GM19468 (cell line): ENCODE results near the gene ABCA9.
"Not testable (repeated sequence)": the region's sequence is repeated elsewhere in the genome, so short reads cannot be mapped to it uniquely, and the experiment has no call there.

ENCODE experiments used
- ATAC-seq: cut with Tn5 transposase; IDR thresholded peaks from one replicate; pipeline ENCODE4 v1.9.1; 2021; ENCODE audit warnings: mild to moderate bottlenecking, moderate library complexity, moderate number of reproducible peaks; ENCODE audit not compliant: unreplicated experiment; ENCODE audit errors: extremely low read depth

Gene ABCA9

GRCh38 chr17:69043098-69043734 lies 17.5 kb downstream of the ABCA9 start:
- no peak for ATAC-seq

- no peak for ATAC-seq
Measured at GRCh38 chr17:69042308-69042707, 18.4 kb downstream of the ABCA9 start.

- no peak for ATAC-seq
Measured at GRCh38 chr17:69031839-69032238, 28.9 kb downstream of the ABCA9 start.

GRCh38 chr17:69030169-69030568 lies 30.6 kb downstream of the ABCA9 start:
- no peak for ATAC-seq

- ATAC-seq, result no peak
Measured at GRCh38 chr17:69018687-69019086, 42.0 kb downstream of the ABCA9 start.

GRCh38 chr17:69018022-69018615 lies 42.6 kb downstream of the ABCA9 start:
- ATAC-seq, result no peak

- no peak for ATAC-seq
Measured at GRCh38 chr17:69015631-69016030, 45.1 kb downstream of the ABCA9 start.

- ATAC-seq, result no peak
Measured at GRCh38 chr17:69012895-69013805, 47.6 kb downstream of the ABCA9 start.

GRCh38 chr17:69009930-69010329 lies 50.8 kb downstream of the ABCA9 start:
- ATAC-seq, result no peak

GRCh38 chr17:69004759-69005158 lies 56.0 kb downstream of the ABCA9 start:
- not testable (repeated sequence) for ATAC-seq

- ATAC-seq, result not testable (repeated sequence)
Measured at GRCh38 chr17:68999743-69000142, 61.0 kb downstream of the ABCA9 start.

- no peak for ATAC-seq
Measured at GRCh38 chr17:68993112-68993511, 67.6 kb downstream of the ABCA9 start.

- no peak for ATAC-seq
Measured at GRCh38 chr17:68987966-68988365, 72.8 kb downstream of the ABCA9 start.

- no peak for ATAC-seq
Measured at GRCh38 chr17:68981288-68981687, 79.4 kb downstream of the ABCA9 start.

- no peak for ATAC-seq
Measured at GRCh38 chr17:68973098-68973846, 87.5 kb downstream of the ABCA9 start.

GRCh38 chr17:68972119-68972704 lies 88.5 kb downstream of the ABCA9 start:
- no peak for ATAC-seq

- no peak for ATAC-seq
Measured at GRCh38 chr17:68969101-68969500, 91.6 kb downstream of the ABCA9 start.

GRCh38 chr17:68963958-68964357 lies 96.8 kb downstream of the ABCA9 start:
- no peak for ATAC-seq

GRCh38 chr17:68961214-68961882 lies 99.4 kb downstream of the ABCA9 start:
- no peak for ATAC-seq

GRCh38 chr17:68959117-68959516 lies 101.6 kb downstream of the ABCA9 start:
- ATAC-seq, result not testable (repeated sequence)
